GM21447 (cell line): ENCODE measurements around the gene GRPEL1.
"Not testable (repeated sequence)": the region's sequence is repeated elsewhere in the genome, so short reads cannot be mapped to it uniquely, and the experiment has no call there.

Experiments used
- ATAC-seq: cut with Tn5 transposase; IDR thresholded peaks from one replicate; pipeline ENCODE4 v1.9.1; 2021; ENCODE audit not compliant: unreplicated experiment

GRPEL1 gene

DNA sequence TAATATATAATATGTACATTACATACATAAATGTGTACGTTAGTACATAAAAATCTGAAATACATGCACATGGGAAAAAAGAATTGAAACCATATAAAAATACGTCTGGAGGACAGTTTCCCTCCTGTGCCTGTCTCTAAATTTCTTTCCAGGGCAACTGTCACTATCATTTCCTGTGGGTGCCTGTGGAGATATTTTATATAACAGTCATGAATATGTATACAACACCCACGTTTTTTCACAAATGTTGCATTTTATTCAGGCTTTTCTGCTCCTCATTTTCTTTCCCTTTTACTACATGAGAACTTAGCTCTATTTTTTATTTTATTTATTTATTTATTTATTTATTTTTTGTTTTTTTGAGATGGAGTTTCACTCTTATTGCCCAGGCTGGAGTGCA lies 24.2 kb upstream of the GRPEL1 start:
- ATAC-seq = no peak

DNA sequence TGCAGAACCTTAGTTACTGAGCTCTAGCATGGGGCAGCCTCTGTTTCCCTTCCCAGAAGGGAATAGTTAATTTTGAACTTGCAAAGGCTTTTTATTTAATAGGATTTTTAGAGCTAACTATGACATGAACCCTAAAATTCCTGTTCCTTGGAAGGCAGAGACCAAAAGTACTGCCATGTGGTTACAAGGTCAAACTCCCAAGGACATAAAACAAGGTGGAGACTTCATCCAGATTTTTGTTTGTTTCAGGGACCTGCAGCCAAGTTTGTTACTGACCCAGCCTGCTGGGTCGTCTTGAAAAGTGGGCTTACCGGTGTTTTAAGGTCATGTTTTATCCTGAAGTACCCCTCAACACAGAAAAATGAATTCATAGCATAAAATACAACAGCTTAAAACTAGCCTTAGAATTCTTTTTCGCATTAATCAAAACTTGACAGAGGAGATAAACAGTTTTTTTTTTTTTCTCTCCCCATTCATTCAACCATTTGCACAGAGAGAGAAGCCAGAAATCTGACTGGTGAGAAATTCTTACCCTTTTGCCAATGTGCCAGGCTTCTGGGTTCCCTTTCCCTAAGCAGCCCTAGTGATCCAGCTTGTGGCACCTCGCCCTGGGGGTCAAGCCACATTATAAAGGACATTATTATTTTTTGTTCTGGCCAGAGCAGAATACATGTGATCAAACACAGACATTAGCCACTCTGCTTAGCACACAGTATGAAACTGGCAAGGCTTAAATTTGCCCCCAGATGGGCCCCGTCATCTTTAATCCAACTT lies 21.5 kb upstream of the GRPEL1 start:
- no peak for ATAC-seq

DNA sequence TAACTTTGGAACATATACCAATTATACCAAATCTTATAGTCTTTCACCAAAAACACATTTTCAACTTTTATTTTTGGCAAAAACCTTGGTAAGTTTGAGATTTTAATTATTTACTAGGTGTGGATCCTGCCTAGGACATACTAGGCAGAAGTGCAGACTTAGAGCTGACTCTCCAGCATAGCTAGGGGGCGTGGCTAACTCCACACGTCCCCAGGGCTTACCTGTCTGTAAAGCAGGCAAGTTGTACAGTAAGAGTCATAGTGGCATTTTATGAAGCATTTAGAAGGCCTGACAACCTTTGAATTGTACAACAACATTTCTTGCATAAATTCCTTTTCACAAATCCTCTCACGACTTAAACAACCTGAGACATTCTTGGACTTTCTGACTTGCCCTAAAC lies 19.2 kb upstream of the GRPEL1 start:
- ATAC-seq = no peak

DNA sequence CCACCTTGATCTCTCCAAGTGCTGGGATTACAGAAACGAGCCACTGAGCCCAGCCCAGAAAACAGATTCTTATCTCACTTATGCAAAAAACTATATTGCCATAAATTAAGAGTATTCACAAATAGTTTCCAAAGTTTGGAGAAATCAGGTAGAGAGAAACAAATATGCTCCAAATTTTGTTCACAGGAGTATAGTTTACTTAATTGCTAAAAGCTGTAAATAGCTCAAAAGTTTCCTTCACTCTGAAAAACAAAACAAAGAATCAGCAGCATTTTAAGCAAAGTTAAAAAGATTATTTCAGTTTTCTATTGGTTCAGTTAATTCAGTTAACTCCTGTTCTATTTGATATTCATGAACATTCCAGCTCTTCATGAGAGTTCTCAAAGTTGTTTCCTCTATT lies 18.5 kb upstream of the GRPEL1 start:
- ATAC-seq = no peak

DNA sequence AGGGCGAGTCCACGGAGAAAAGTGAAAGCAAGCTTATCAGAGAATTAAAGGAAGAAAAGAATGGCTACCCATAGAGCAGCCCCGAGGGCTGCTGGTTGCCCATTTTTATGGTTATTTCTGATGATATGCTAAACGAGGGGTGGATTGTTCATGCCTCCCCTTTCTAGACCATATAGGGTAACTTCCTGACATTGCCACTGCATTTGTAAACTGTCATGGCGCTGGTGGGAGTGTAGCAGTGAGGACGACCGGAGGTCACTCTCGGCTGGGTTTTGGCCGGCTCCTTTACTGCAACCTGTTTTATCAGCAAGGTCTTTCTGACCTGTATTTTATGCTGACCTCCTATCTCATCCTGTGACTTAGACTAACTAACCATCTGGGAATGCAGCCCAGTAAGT lies 16.7 kb upstream of the GRPEL1 start:
- not testable (repeated sequence) for ATAC-seq

DNA sequence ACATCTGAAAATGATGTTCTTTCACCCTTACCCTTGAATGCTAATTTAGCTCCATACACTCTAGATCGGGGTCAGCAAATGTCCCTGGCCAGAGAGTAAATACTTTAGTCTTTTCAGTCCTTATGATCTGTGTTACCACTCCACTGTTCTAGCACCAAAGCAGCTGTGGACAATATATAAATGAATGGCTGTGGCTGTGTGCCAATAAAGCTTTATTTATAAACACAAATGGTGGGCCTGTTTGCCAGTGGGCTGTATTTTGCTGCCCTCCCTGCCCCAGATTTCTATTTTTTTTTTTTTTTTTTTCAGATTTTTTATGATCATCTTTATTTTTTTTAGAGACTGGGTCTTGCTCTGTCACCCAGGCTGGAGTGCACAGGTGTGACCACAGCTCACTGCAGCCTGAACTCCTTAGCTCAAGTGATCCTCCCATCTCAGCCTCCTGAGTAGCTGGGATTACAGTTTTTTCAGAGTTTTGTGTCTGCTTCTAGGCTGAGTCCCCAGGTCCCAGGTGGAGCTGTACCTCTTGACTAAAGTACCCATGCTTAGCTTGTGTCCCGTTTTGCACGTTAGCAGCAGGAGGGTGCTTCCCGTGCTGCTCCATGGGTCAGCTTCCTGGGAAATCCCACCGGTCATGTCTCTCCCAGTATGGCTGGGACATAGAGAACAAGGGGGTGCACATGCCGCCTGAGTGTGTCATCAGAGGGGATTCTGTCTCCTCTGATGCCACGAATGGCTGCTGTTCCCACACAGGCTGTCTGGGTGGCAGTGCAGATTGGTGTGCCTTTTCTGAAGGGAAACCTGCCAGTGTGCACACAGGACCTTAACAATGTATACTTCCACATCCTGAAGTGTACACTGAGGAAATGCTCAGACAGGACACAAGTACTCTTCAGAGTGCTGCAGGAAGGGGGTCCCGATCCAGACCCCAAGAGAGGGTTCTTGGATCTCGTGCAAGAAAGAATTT lies 16.0 kb upstream of the GRPEL1 start:
- ATAC-seq = no peak

DNA sequence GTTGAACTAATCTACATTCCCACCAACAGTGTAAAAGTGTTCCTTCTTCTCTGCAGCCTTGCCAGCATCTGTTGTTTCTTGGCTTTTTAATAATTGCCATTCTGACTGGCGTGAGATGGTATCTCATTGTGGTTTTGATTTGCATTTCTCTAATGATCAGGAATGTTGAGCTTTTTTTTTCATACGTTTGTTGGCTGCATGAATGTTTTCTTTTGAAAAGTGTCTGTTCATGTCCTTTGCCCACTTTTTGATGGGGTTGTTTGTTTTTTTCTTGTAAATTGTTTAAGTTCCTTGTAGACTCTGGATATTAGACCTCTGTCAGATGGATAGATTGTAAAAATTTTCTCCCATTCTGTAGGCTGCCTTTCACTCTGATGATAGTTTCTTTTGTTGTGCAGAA lies 12.0 kb upstream of the GRPEL1 start:
- ATAC-seq = not testable (repeated sequence)

DNA sequence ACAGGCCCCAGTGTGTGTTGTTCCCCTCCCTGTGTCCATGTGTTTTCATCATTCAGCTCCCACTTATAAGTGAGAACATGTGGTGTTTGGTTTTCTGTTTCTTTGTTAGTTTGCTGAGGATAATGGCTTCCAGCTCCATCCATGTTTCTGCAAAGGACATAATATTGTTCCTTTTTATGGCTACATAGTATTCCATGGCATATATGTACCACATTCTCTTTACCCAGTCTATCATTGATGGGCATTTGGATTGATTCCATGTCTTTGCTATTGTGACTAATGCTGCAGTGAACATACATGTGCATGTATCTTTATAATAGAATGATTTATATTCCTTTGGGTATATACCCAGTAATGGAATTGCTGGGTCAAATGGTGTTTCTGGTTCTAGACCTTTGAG lies 11.6 kb upstream of the GRPEL1 start:
- not testable (repeated sequence) for ATAC-seq

DNA sequence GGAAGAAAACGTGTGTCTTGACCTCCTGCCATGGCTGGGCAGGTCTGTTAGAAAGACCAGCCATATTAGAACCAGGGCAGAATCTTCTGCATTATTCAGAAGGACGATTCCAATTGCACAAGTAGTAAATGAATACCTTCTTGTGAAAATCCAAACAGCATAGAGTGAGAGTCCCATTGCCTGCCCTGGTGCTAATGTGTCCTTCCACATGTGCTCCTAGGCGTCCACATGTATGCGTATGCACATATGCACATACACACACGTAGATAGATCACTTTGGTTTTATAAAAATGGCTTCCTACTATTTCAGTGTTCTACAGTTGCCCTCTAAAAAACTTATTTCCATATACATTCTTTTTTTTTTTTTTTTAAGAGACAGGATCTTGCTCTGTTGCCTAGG lies 10.2 kb upstream of the GRPEL1 start:
- no peak for ATAC-seq

DNA sequence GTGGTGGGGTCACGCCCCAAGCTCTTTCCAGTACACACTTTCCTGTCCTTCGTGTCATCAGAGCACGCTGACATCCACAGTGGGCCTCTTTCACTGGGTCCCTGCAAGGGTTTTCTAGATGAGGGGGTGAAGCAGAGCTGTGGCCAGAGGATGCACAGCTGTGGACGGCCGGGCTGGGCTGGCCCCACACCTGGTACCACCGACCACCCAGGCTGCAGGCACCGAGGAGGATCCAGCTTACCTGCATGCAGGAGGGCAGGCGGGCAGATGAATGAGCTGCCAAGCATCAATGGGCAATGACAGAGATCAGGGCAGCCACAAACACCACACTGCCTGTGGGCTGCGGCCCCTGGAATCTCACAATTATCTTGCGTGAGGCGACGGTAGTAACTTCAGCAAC lies 9.5 kb upstream of the GRPEL1 start:
- ATAC-seq = no peak

DNA sequence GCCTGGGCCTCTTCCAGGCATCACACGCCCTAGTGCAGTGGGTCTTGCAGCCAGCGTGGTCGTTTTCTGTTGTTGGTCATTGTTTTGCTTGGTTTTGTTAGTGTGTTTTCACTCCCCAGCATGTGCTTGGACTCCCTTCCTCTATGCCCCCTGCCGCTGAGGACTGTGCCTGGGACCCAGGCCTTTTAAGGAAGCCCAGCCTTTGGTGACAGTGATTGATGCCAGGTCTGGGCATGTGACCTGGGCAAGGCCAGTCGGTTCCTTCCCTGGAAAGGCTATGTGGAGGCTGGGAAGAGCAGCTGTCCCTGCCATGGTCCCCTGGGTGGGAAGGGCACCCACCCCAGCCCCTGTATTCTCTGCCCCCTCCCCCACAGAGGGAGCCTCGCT lies 8.8 kb upstream of the GRPEL1 start:
- no peak for ATAC-seq

DNA sequence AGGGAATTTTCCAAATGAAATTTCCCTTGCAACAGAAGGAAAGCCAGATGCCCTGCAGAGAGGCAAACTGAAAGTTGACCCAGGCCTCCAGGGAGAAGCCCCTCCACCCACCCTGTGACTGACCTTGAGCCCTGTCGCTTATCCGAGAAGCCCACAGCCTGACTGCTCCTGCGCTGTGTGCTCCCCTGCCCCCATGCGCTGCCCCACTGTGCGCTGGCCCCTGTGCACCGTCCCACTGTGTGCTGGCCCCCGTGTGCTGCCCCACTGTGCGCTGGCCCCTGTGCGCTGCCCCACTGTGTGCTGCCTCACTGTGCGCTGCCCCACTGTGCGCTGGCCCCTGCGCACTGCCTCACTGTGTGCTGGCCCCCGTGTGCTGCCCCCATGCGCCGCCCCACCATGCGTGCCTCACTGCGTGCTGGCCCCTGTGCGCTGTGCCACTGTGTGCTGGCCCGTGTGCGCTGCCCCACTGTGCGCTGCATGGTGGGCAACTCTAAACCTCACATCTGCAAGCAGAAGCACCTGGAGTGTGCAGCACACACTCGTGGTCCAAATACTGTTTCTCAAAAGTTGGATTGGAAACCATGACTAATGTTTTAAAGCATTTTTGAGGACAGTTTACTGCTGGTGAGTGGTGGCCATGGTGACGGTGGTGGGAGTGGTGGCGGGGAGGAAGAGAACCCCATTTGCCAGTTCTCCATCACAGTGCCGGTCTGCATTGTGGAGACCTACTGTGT lies 8.3 kb upstream of the GRPEL1 start:
- no peak for ATAC-seq

DNA sequence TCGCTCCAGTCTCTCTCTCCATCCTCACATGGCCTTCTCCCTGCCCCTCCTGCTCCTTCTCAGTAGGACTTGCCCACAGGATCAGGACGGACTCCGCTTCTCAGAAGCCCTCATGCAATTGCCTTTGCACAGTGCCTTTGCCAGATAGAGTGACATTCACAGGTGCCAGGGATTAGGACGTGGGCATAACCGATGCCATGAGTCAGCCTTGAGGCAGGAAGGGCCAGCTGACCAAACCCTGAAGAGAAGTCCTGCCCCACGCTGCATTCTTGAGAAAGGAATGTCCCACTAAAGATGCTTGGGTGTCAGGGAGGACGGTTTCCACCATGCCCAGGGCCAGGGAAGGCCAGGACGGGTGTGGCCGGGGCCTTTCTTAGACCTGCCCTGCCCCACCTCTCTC lies 6.6 kb upstream of the GRPEL1 start:
- no peak for ATAC-seq

DNA sequence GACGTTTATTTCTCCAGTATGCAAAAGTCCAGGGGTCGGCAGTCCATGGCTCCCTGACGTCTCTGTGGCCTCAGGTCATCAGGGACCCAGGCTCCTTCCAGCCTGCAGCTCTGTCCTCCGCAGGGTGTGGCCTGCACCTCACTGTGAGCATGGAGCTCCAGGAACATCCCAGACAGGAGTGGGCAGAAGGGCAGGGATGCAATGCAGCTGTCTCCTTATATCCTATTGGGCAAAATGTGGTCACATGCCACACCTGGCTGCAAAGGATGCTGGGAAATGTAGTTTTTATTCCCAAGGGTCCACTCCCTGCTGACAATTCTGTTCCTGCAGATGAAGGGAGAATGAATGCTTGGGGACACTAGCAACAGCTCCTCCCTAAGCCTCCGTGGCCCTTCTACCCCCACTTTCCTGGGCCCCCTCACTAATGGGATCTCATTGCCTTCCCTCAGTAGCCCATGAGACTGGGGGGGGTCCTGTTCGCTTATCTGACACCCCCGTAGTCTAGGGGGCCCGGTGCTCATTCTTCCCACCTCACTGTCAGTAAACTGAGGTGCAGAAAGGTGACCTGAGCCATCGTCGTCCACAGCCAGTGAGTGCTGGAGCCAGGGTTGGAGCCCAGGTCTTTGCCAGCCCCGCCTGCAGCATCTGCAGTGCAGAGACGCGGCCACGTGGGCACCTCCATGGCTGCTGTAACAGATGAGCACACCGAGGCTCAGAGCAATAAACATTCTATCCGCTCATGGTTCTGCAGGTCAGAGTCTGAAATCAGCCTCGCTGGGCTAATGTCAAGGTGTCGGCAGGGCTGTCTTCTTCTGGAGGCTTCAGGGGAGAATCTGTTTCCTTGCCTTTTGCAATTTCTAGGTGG lies 5.9 kb upstream of the GRPEL1 start:
- no peak for ATAC-seq

DNA sequence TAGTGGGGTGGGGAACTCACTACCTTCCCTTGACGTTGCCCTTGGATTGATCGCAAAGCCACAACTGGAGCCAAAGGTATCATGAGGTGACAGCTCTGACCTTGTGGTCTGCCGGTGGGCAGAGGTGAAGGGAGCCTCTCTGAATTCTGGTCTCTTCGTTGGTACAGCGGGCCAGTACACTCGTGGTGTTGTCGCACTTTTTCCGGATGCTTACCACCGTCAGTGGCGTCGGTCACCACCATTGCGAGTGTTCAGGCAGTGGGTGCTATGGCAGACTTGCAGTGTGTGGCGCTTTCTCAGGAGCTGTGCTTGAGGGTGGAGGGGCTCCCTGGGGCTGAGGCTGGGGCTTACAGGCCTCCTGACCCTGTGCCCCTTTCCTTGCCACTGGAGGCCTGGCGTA lies 5.2 kb upstream of the GRPEL1 start:
- ATAC-seq = no peak

DNA sequence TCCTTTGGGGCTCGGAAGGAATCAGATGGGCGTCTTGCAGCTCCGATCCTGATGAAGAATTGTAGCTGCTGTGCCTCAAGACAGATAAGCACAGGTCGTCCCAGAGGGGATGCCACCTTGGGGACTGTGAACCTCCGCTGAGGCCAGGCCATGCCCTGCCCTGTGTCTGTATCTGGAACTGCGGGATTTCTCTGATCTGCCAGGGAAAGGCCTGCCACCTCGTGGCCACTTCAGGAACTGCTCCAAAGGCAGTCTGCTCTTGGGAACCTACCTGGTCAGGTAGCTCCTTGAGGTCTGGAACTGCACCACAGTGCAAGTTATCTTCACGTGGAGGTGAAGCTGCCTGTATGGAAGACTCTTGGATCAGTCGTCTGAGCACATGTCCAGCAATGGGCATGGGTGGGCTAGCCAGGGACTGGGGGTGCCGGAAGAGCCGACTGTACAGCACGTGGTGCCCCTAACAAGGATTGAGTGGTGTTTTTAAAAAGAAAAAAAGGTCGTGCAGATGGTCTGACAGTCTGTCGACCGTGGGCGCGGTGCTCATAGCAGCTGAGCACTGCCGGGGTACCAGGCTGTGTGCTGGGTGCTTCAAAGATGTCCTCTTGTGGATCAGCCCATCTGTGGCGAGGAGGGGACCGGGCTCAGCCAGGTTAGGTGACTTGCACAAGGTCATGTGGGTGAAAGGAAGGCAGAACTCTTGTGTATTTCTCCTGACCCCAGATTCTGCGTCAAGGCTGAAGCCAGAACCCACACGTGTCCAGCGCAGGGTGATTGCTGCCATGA lies 3.1 kb upstream of the GRPEL1 start:
- ATAC-seq = peak; percentile 24

DNA sequence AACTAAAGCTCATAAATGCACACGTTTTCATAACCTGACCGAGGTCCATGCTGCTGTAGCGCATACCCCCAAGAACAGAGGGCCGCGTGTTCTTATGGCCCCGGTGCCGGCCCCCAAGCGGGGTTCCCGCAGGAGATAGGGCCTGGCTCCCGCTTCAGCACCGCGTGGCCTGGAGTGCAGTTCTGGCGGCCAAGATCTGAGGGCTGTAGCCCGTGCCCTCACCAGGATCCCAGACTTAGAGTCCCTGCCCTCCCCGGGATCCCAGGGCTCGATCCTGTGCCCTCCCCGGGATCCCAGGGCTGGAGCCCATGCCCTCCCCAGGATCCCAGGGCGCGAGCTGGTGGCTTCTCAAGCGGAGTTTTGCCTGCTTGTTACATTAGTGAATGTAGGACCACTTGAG lies 1.0 kb upstream of the GRPEL1 start:
- no peak for ATAC-seq

DNA sequence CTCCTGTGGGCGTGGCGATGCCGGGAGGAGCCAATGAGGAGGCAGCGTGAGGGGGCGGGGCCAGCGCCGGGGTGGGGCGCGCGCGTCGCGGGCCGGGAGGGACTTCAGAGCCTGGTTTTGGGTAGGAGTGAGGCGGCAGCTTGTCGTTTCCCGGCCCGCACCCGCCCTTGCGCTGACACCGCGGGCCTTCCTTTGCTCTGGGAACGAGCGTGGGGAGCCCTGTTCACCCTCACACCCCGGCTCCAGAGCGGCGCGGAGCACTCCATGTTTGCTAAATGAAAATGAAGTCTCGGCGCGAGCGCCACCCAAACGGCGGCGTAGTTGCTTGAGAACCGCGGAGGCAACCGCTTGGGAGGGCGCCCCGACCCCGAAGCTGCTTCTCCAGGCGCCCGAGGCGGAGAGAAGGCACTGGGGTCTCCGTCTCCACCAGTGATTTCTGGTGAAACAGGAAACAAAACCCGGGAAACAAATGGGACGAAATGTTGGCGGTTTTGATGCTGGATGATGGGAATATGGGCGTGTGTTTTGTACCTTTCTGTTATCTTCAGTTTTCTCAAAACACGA lies 497 bp upstream of the GRPEL1 start:
- ATAC-seq = peak; percentile 18

DNA sequence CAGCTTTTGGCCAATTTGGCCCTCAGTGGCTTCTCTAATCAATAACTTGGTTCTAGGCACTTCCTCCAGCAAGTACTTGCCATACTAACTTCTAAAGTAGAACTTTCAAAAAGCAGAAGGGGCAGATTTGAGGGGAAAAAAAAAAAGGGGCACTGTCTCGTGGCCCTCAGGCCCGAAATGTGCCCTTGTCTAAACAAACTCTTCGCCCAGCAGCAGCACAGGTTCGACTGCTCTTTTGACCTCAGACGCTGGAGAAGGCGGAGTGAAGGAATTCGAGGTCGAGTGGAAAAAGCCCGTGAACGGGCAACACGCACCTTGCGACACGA lies 775 bp downstream of the GRPEL1 start:
- no peak for ATAC-seq

DNA sequence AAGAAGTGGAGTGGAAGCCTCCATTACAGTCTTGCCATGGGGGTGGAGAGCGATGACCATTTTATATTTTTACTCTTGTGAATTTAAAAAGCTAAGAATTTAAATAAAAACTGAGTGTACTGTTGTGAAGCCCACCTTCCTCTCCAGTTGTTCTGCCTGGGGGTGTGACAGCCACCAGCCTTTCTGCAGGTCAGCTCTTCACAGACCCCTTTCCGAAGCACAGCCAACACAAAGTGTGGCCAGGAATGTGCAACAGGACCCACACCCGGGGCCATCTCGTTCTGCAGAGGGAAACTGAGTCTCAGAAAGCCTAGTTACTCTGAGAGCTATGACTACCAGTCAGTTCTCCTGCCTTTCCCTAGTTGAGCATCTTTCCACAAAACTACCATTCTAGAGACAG lies 1.4 kb downstream of the GRPEL1 start:
- ATAC-seq = no peak
